Glomerular endothelial cell (primary cell): Measurements from ENCODE around the gene OTOA. TPM values are rescaled to one million over a fixed set of nuclear protein-coding genes. Genes with fewer than 3 reads are reported as not detected.
"Not testable (repeated sequence)": the region's sequence is repeated elsewhere in the genome, so short reads cannot be mapped to it uniquely, and the experiment has no call there.

Source experiments
- DNase-seq: peaks from one replicate; pipeline ENCODE4 v3.0.0-alpha.2; 2011; ENCODE audit warnings: low read depth, low spot score; ENCODE audit errors: extremely low read depth
- total RNA-seq: library from RNA; depleted of rRNA; stranded (reverse); fragments of >200 nt; gene quantifications from 2 replicates; pipeline ENCODE4 v1.2.3, GENCODE V29; 2015

Gene OTOA
- total RNA-seq, 1 donor from 2014 or later, result 0.06 TPM

DNA sequence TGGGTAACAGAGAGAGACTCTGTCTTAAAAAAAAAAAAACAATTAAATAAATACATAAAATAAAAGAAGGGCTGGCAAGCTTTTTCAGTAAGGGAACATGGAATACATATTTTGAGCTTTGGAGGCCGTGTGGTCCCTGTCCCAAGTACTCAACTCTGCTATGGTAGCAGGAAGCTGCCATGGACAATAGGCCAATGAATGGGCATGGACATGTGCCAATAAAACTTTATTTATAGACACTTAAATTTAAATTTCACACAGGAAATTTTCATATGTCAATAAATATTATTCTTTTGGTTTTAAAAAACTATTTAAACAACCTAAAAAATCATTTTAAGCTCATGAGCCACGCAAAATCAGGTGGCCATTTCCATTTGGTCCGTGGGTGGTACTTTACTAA lies 3.8 kb downstream of the OTOA start:
- no peak for DNase-seq

DNA sequence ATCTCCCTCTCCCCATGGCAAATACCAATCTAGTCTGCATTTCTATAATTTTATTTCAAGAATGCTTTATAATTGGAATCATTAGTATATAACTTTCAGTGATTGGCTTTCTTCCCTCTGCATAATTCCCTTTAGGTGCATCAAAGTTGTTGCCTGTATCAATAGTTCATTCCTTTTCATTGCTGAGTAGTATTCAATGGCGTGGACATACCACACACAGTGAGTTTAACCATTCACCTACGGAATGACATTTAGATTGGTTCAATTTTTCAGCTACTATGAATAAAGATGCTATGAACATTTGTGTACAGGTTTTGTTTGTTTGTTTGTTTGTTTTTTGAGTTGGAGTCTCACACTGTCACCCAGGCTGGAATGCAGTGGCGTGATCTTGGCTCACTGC lies 9.7 kb downstream of the OTOA start:
- no peak for DNase-seq

DNA sequence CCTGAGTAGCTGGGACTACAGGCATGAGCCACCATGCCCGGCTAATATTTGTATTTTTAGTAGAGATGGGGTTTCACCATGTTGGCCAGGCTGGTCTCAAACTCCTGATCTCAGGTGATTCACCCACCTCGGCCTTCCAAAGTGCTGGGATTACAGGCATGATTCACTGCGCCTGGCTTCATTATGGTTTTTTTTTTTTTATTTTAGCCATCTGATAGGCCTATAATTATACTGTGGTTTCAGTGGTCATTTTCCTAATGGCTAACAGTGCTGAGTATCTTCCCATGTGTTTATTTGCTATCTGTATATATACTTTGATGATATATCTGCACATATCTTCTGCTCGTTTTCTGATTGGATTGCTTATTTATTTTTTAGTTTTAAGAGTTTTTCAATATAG lies 10.7 kb downstream of the OTOA start:
- not testable (repeated sequence) for DNase-seq

DNA sequence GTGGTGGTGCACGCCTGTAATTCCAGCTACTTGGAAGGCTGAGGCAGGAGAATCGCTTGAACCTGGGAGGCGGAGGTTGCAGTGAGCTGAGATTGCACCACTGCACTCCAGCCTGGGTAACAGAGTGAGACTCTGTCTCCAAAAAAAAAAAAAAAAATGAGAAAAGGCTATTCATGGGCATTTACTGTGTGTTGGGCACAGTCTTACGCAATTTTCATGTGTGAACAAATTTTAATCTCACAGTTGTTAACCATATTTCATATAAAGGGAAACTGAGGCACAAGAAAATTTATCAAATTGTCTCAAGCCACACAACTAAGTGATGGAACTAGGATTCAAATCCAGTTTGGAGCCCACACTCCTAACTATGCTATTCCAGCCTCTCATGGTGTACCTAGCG lies 16.9 kb downstream of the OTOA start:
- DNase-seq, result not testable (repeated sequence)

DNA sequence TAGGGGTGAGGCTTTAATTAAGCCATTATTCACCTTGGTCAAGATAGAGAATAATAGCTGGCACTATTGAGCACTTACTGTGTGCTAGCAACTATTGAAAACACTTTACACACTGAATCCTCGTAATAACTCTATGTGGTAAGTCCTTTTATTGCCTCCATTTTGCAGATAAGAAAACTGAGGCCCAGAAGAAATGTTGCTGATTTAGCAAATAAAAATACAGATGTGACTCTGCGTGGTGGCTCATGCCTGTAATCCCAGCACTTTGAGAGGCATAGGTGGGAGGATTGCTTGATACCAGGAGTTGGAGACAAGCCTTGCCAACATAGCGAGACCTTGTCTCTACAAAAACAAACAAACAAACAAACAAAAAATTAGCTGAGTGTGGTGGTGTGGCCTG lies 19.4 kb downstream of the OTOA start:
- DNase-seq, result no peak

DNA sequence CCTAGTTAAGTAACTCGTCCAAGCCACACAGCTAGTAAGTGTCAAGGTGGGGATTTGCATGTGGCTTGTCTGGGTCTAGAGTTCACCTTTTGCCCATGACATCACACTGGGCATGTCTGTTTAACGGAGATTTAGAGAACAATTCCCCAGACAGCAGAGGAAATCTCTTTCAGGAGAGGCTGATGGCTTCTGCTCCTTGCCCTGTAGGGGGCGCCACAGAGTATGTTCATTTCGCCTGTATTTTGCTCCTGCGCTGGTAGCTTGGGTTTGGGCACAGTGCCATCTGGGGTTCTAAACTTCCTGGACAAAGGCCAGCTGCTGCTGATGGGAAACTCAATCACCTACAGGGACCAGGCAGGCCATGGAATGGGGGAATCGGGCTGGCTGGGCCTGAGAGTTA lies 20.4 kb downstream of the OTOA start:
- DNase-seq, result no peak

DNA sequence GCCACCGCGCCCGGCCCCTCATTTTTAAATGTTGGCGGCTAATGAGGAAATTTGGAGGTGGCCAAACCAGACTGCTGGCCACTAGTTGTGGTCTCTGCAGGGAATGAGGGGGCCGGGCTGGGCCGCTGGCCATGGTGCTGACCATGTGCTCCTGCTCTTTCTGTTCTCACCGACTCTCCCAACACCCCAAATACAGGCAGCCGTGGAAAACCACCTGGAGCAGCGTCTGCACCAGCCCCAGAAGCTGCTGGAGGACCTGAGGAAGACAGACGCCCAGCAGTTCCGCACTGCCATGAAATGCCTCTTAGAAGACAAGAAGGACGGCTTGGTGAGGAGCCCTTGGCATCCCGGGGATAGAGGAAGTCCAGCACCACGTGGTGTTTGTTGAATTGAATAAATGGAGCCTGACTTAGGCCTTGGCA lies 21.3 kb downstream of the OTOA start:
- no peak for DNase-seq

DNA sequence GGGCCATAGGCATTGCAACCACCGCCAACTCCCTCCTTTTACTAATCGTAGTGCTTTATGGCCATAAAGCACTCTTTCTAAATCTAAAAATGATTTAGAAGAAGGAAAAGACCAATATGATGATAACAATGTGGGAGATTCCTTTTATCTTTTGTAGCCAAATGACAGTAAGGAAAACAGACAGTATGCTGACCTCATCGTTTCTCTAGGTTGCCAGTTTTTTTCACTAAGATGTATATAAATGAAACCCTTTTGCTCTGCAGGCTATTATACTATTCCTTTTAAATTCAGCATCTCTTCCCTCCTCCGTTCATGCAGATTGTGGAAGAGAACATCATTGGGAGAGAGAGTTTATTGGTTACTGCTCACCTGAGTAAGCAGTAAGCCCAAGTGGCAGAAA lies 25.3 kb downstream of the OTOA start:
- DNase-seq, result no peak

DNA sequence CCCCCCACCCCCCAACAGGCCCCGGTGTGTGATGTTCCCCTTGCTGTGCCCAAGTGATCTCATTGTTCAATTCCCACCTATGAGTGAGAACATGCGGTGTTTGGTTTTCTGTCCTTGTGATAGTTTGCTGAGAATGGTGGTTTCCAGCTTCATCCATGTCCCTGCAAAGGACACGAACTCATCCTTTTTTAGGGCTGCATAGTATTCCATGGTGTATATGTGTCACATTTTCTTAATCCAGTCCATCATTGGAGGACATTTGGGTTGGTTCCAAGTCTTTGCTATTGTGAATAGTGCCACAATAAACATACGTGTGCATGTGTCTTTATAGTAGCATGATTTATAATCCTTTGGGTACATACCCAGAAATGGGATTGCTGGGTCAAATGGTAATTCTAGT lies 27.2 kb downstream of the OTOA start:
- not testable (repeated sequence) for DNase-seq

DNA sequence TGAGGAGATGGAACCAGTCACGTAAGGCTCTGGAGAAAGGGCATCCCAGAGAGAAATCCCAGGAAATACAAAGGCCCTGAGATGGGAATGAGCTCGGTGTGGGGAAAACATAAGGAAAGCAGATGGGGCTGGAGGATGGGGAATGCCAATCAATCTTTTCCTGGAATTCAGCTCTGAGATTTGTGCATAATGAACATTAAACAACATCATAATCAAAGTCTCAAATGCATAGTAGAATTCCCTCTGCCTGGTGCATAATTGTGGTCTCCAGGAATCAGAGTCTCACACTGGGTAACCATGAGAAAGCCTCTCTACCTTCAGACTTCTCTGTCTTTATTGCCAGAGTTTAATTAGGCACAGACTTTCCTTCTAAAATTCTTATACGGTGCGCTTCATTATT lies 30.8 kb downstream of the OTOA start:
- no peak for DNase-seq

DNA sequence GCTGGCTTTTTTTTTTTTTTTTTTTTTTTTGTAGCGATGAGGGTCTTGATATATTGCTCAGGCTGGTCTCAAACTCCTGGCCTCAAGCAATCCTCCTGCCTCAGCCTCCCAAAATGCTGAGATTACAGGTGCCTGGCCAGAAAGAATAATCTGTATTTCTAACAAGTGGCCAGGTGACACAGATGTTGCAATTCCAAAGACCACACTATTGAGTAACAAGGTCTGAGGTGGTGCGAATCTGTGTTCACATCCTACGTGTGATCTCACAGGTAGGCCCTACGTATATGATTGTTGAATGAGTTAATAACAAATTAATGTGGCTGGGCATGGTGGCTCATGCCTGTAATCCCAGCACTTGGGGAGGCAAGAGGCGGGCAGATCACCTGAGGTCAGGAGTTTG lies 33.3 kb downstream of the OTOA start:
- DNase-seq, result no peak

DNA sequence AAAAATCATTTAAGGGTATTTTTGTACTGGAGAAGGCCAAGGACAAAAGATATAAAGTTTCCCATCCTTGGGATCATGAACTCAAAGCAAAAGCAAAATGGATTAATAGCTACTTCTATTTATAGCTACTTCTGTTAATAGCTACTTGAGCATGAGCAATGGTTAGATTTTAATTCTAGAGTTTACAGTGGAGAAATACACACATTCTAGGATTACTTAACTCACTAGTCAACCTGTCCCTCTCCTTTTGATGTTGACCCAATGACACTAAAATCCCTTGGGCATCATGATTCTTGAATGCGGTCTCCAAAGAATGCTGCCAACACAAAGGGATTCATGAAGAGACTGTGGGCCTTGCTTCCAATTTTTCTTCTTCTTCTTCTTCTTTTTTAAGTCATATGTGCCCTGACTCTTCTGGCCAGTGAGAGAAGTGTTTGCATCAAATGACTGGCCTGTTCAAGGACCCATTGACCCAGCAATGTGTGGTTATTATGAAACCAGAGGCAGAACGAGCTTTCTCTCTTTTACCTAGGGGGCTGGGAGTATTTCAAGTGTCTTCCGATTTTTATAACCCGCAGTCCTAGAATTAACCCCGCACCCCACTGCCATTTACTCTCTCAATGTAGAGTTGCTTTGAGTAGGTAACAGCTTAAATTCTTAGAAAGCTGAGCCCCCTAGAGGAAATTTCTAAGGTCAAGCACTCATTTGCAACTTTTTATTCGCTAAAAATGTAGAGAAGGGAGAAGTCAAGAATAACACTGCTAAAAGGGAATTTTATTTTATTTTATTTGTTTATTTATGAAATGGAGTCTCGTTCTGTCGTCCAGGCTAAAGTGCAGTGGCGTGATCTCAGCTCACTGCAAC lies 34.6 kb downstream of the OTOA start:
- DNase-seq, result no peak

DNA sequence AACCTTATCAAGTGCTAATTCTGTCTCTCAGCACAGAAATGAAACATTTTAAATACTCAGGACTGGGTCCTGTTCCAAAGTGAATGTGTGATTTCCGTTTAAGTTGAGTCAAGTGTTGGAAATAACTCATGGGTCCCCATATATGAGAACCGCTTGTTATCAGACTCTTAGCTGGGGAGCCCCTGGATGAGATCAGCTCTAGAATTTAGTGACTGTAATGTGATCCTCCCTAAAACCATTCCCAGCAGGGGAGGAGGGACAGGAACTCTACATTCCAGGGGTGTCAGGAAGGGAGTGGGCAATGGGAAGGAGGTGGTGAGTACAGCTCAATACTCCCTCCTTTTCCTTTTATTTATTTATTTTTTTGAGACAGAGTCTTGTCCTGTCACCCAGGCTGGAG lies 37.5 kb downstream of the OTOA start:
- no peak for DNase-seq

DNA sequence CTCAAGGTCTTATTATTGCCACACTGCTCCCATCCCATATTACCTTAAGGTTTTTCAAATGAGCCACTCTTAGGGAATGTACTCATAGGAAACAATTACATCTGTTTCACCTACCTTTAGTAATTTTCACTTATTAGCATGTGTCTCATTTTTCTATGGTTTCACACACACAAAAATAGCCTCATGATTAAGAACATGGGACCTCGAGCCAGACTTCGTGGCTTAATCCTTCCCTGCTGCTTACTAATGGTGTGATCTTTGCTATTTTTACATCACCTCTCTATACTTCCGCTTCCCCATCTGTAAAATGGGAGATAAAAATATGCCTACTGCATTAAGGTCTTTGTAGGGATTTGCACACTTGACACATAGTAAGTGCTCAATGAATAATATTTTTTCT lies 38.5 kb downstream of the OTOA start:
- DNase-seq, result no peak

DNA sequence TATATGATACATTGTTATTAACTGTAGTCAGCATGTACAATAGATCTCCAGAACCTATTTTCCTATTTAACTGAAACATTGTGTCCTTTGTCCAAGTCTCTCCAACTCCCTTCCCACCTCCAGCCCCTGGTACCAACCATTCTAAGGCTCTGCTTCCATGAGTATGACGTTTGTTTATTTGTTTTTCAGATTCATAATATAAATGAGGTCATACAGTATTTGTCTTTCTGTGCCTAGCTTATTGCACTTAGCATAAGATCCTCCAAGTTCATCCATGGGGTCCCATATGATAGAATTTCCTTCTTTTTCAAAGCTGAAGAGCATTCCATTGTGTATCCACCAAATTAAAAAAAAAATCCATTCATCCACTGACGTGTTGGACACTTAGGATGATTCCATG lies 39.4 kb downstream of the OTOA start:
- no peak for DNase-seq

DNA sequence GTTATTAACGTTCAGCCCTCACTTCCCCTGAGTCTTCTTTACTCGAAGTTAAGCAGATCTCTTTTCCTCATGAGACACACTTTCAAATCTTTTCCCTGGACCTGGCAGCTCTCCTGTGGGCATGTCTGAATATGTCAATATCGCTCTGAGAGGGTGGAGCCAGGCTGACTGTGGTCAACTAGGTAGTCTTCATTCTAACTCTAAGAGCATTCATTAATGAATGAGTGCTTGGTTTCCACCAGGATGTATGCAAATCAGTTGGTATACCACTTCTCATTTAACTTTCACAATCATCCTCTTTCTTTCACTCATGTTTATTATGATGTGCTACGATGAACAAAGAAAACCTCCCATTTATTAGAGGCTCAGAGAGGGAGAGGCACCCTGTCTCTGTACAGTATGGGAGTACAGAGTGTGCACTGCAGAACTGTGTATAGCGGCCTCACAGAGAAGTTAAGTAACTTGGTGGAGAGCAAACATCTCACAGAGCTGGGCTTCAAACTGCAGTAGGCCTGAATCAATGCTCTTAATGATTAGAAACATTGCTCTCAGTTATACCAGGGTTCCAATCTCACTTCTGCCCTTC lies 39.9 kb downstream of the OTOA start:
- DNase-seq, result no peak

DNA sequence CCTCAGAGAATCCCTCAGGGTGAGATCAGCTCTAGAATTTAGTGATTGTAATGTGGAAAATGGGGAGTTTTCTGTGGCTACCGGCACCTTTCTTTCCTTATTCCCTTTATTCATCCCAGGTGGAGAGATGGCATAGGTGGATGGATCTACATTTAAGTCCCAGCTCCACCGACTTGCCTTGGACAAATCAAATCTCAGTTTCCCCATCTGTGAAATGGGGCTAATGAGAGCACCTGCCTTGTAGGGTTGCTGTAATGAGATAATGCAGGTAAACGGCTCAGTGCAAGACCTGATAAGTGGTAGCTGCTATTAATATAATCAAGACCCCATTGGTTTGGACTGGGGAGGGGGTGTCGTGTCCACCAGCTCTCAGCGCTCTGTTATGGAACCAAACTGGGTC lies 40.5 kb downstream of the OTOA start:
- no peak for DNase-seq

DNA sequence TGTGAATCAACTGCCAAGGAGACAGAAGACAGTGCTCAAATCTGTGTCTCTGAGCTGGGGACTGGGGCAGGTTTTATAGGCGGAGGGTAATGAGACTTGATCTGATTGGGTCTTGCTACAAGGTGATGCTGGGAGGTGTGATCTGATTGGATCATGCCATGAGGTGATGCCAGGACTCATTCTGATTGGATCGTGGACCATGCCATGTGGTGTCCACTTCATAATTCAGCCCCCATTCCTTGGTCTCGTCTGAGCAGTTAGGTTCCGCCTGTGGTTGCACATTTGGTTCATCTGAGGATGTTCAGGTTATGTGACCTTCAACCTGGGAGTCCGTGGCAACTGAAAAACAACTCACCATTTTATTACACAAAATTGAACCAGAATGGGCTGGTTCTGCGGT lies 41.0 kb downstream of the OTOA start:
- no peak for DNase-seq

DNA sequence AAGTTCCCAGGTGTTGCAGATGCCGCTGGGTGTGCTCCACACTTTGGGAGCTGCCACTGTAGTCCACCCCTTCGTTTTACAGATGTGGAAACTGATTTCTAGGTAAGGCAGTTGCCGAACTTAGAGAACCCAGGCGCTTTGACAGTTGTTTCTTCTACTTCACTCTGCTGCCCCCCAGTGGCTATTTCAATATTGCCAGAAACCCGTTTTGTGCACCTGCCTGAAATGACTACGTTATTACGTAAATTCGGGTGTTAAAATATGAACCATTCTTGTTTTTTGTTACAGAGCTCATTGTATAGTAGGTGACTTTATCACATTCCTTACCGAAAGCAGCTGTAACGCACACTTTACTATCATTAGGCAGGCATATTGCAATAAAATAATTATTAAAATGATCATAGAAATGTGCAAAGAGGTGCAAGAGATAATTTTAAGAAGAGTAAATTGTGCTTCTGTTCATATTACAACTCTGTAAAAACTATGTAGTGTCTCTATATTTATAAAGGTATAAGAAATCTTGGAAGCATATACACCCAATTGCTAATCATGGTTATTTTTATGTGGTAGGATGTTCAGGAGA lies 44.9 kb downstream of the OTOA start:
- DNase-seq, result peak; percentile 25

DNA sequence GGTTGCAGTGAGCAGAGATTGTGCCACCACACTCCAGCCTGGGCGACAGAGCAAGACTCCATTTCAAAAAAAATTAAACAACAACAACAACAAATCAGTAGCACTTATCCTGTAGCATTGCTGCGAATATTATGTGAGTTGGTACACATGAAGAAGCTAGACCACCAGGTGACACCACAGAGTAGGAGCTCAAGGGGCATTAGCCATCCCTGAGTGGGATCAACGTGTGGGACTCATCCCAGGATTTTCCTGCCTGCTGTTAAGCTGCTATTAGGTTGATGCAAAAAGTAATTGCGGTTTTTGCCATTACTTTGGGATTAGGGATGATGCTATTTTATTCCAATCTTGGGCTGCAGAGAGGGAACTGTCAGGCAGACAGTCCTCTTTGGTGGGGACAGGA lies 47.2 kb downstream of the OTOA start:
- DNase-seq, result no peak

DNA sequence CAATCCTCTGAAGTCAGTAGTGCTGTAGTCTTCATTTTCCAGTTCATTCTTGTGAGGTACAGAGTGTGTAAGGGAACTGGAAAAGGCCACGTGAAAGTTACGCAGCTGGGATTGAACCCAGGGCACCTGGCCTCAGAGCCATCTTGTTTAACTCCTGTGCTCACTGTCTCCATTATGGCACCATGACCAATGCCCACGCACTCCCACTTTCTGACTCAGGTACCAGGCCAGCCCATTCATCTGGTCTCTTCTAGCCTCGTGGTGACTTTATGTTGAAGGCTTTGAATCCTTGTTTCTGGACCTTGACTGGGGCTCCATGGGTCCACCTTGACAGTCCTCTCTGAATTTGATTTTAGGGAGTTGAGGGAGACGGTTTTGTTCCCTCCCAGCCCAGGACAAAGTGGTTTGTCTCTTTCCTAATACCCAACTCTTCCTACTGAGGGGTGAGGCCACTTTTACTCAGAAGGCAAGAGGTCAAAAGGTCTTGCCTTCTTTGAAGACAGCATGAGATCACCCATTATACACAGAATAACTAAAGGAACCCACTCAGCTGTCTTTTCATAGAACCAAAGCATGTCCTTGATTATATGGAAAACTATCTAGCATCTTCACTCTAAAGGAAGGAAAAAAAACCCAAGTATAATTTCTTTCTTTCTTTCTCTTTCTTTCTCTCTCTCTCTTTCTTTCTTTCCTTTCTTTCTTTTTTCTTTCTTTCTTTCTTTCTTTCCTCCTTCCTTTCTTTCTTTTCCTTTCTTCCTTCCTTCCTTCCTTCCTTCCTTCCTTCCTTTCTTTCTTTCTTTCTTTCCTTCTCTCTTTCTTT lies 50.0 kb downstream of the OTOA start:
- DNase-seq, result no peak

DNA sequence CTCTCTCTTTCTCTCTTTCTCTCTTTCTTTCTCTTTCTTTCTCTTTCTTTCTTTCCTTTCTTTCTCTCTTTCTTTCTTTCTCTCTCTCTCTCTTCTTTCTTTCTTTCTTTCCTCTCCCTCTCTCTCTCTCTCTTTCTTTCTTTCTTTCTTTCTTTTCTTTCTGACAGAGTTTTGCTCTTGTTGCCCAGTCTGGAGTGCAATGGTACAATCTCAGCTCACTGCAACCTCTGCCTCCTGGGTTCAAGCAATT lies 50.5 kb downstream of the OTOA start:
- not testable (repeated sequence) for DNase-seq
